GM10266 (cell line): ENCODE results near the gene VWDE.

Experiments
- DNase-seq: peaks from one replicate; pipeline ENCODE4 v3.0.0; 2012; ENCODE audit errors: extremely low spot score
- CTCF ChIP-seq: IDR thresholded peaks from 2 replicates; pipeline ENCODE4 v1.5.1; 2012; ENCODE audit warnings: mild to moderate bottlenecking, low read depth; ENCODE audit not compliant: control insufficient read depth, insufficient read depth; ENCODE audit errors: missing control alignments

VWDE gene

GRCh38 chr7:12383377-12383776 lies 20.3 kb downstream of the VWDE start:
- no peak for DNase-seq
- TF ChIP-seq CTCF: no peak

GRCh38 chr7:12378389-12378788 lies 25.3 kb downstream of the VWDE start:
- DNase-seq: no peak

GRCh38 chr7:12377406-12377805 lies 26.3 kb downstream of the VWDE start:
- DNase-seq: no peak
- TF ChIP-seq CTCF: no peak

More at GRCh38 chr7:12378389-12378788, 25.3 kb downstream of the VWDE start:
- no peak for TF ChIP-seq CTCF

GRCh38 chr7:12373580-12374263 lies 29.9 kb downstream of the VWDE start:
- DNase-seq: no peak
- no peak for TF ChIP-seq CTCF

- DNase-seq: no peak
- no peak for TF ChIP-seq CTCF
Observed at GRCh38 chr7:12370249-12370648, 33.4 kb downstream of the VWDE start.

GRCh38 chr7:12369756-12370155 lies 33.9 kb downstream of the VWDE start:
- no peak for TF ChIP-seq CTCF

GRCh38 chr7:12369072-12369471 lies 34.6 kb downstream of the VWDE start:
- TF ChIP-seq CTCF: no peak
- DNase-seq: no peak

More at GRCh38 chr7:12369756-12370155, 33.9 kb downstream of the VWDE start:
- DNase-seq: no peak
